A673 (cell line): Measurements from ENCODE around the gene RASA4B. TPM values are rescaled to one million over a fixed set of nuclear protein-coding genes. Genes with fewer than 3 reads are reported as not detected.
"Not testable (repeated sequence)": the region's sequence is repeated elsewhere in the genome, so short reads cannot be mapped to it uniquely, and the experiment has no call there.

Experiments
- BruUV-seq: library from RNA; stranded (reverse); fragments of 400-500 nt; replicated peaks from 2 replicates; lab custom pipeline; 2021; lab: Mats Ljungman, UMichigan
- CTCF ChIA-PET: fragments of 300-600 bp; sonication (Branson Sonifier 250); formaldehyde crosslinking; loops from one replicate; lab custom pipeline; 2022; ENCODE audit warnings: antibody characterized with exemption; lab: Charles Lee
- POLR2A ChIA-PET: fragments of 300-600 bp; sonication (Branson Sonifier 250); formaldehyde crosslinking; loops from one replicate; lab custom pipeline; 2022; ENCODE audit warnings: antibody characterized with exemption; ENCODE audit not compliant: low non-redundant PET; lab: Charles Lee
- DNase-seq: peaks from one replicate; pipeline ENCODE4 v3.0.0-alpha.2; 2015; ENCODE audit warnings: low spot score
- H3K27ac ChIP-seq: fragments of 200-600 bp; sonication (generic); 2 replicates; pipeline ENCODE4 v1.5.1; 2016; ENCODE audit warnings: mixed run types, low read depth, mild to moderate bottlenecking, mixed read lengths, antibody characterized with exemption, low read length; ENCODE audit not compliant: poor library complexity, severe bottlenecking
- H3K27me3 ChIP-seq: fragments of 200-600 bp; sonication (generic); replicated peaks from 2 replicates; pipeline ENCODE4 v1.6.1; 2017; ENCODE audit warnings: mixed run types, low read depth, mild to moderate bottlenecking, mixed read lengths, antibody characterized with exemption, low read length; ENCODE audit not compliant: insufficient read depth, poor library complexity
- H3K36me3 ChIP-seq: fragments of 200-600 bp; sonication (generic); 2 replicates; pipeline ENCODE4 v1.6.1; 2016; ENCODE audit warnings: mixed run types, mild to moderate bottlenecking, mixed read lengths, antibody characterized with exemption, low read length; ENCODE audit not compliant: insufficient read depth, poor library complexity, severe bottlenecking
- H3K4me1 ChIP-seq: fragments of 200-600 bp; sonication (generic); 2 replicates; pipeline ENCODE4 v1.6.1; 2017; ENCODE audit warnings: mixed run types, mild to moderate bottlenecking, mixed read lengths, antibody characterized with exemption, low read length; ENCODE audit not compliant: insufficient read depth, poor library complexity, severe bottlenecking
- H3K4me3 ChIP-seq: fragments of 200-600 bp; sonication (generic); 2 replicates; pipeline ENCODE4 v1.5.1; 2016; ENCODE audit warnings: low read depth, mixed run types, mild to moderate bottlenecking, mixed read lengths, low read length; ENCODE audit not compliant: poor library complexity, severe bottlenecking
- H3K9me3 ChIP-seq: fragments of 200-600 bp; sonication (generic); 2 replicates; pipeline ENCODE4 v1.6.1; 2016; ENCODE audit warnings: mixed run types, low read depth, mild to moderate bottlenecking, mixed read lengths, antibody characterized with exemption, low read length; ENCODE audit not compliant: poor library complexity, severe bottlenecking
- EZH2 ChIP-seq: fragments of 200-600 bp; sonication (generic); IDR thresholded peaks from 2 replicates; pipeline ENCODE4 v1.6.1; 2017; ENCODE audit warnings: borderline replicate concordance, low read depth, mild to moderate bottlenecking, mixed read lengths, antibody characterized with exemption, low read length; ENCODE audit not compliant: poor library complexity, severe bottlenecking
- intact Hi-C: fragments of 100-400 bp; cut with micrococcal nuclease; formaldehyde crosslinking; loops from one replicate; pipeline ENCODE4 v1.10.0; 2022; ENCODE audit not compliant: unreplicated experiment
- total RNA-seq: library from RNA; stranded (reverse); gene quantifications from 2 replicates; pipeline ENCODE4 v1.2.3, GENCODE V29; 2021
- TF ChIP-seq, protein P1 (sequence below): fragments of 300-800, 200-600 bp; sonication (generic); conservative IDR thresholded peaks from 2 replicates; pipeline ENCODE4 v1.5.1; 2017; ENCODE audit warnings: low read depth, mild to moderate bottlenecking, antibody characterized with exemption, low read length, moderate library complexity, mixed read lengths

Gene RASA4B
- total RNA-seq, 1 experiment from 2014 or later: 1.8 TPM

DNA sequence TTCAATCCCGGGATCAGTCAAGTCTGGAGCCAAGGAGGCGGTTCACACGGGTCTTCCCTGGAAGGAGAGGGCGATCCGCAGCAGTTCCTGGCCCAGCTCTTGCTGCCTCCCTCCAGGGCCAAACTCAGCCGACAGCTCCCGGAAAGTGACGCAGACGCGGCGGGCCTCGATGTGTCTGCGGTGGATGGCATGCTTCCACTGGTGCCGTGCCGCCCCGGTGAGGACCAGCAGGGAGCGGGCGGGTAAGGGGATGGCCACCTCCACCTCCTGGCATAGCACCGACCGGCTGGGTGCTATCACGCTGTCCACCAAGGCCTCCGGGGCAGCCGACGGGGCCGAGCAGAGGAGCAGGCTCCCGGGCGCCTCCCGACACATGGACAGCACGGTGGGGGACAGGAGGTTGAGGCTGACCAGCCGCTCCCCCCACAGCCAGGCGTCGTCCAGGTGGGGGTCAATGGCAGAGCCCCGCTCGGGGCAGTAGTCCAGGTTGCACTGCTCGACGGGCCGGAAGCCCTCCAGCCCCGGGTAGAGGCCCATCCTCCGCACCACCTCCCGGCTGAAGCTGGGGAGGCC is 60.1 kb downstream of the RASA4B start:
- ChIA-PET POLR2A (no interaction called here), CTCF (no interaction called here)
- H3K36me3 ChIP-seq: peaks cover 4% of the 10 kb centered on the region

DNA sequence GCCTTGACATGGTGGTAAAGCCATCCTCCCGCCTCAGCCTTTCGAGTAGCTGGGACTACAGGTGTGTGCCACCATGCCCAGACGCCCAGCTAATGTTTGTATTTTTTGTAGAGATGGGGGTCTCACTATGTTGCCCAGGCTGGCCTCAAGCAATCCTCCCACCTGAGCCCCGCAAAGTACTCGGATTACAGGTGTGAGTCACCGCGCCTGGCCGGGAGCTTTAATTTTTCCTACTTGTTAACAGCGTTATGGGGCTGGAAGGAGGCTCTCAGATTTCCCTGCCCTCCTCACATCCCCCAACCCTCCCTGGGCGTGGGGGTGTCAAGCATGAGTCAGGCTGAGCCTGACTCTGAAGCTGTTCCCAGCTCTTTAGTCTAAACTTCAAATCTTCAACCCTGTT is 61.2 kb downstream of the RASA4B start:
- no TSS peak for BruUV-seq
- Histone ChIP-seq H3K4me3 (no peak overlapping the region), H3K36me3 (peaks cover 4% of the 10 kb centered on the region), H3K4me1 (no peaks in the 10 kb centered on the region), H3K9me3 (no peaks in the 10 kb centered on the region), H3K27me3 (no peaks in the 10 kb centered on the region), H3K27ac (no peak overlapping the region)
- POLR2A ChIA-PET: no interaction called here
- CTCF ChIA-PET: no interaction called here
- intact Hi-C loops: no loop called here
- TF ChIP-seq, protein P1, sequence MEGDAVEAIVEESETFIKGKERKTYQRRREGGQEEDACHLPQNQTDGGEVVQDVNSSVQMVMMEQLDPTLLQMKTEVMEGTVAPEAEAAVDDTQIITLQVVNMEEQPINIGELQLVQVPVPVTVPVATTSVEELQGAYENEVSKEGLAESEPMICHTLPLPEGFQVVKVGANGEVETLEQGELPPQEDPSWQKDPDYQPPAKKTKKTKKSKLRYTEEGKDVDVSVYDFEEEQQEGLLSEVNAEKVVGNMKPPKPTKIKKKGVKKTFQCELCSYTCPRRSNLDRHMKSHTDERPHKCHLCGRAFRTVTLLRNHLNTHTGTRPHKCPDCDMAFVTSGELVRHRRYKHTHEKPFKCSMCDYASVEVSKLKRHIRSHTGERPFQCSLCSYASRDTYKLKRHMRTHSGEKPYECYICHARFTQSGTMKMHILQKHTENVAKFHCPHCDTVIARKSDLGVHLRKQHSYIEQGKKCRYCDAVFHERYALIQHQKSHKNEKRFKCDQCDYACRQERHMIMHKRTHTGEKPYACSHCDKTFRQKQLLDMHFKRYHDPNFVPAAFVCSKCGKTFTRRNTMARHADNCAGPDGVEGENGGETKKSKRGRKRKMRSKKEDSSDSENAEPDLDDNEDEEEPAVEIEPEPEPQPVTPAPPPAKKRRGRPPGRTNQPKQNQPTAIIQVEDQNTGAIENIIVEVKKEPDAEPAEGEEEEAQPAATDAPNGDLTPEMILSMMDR: no peak
- no peak for TF ChIP-seq EZH2
- no peak for DNase-seq

More for the DNA sequence above, 60.1 kb downstream of the RASA4B start:
- BruUV-seq: no TSS peak
- TF ChIP-seq, protein P1: no peak
- TF ChIP-seq EZH2: no peak
- Histone ChIP-seq H3K4me3 (no peak overlapping the region), H3K27ac (no peak overlapping the region), H3K4me1 (no peaks in the 10 kb centered on the region), H3K27me3 (no peaks in the 10 kb centered on the region), H3K9me3 (no peaks in the 10 kb centered on the region)
- intact Hi-C loops: no loop called here
- DNase-seq: no peak

DNA sequence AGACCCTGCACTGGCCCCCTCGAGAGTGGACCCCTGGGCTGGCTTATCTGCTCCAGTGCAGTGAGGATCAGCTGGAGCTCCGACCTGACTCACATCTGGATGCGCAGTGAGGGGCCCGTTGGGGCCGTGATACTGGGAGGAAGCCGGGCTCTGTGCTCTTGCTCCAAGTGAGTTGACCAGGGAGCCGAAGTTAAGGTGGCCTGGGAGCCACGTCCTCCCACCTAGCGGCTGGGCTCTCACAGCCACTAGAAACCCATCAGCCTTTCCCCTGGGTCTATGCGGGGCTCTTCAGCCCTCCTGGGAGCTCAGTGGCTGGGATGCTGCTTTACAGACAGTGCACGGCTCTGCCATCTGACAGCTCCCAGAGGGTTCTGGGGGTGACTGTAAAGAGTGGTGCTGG is 62.0 kb downstream of the RASA4B start:
- Histone ChIP-seq H3K36me3 (peaks cover 4% of the 10 kb centered on the region), H3K4me1 (no peaks in the 10 kb centered on the region), H3K27ac (no peak overlapping the region), H3K27me3 (no peaks in the 10 kb centered on the region), H3K9me3 (no peaks in the 10 kb centered on the region), H3K4me3 (no peak overlapping the region)
- BruUV-seq: no TSS peak
- ChIA-PET POLR2A (no interaction called here), CTCF (no interaction called here)
- intact Hi-C loops: no loop called here
- no peak for TF ChIP-seq EZH2
- TF ChIP-seq, protein P1: no peak
- no peak for DNase-seq

DNA sequence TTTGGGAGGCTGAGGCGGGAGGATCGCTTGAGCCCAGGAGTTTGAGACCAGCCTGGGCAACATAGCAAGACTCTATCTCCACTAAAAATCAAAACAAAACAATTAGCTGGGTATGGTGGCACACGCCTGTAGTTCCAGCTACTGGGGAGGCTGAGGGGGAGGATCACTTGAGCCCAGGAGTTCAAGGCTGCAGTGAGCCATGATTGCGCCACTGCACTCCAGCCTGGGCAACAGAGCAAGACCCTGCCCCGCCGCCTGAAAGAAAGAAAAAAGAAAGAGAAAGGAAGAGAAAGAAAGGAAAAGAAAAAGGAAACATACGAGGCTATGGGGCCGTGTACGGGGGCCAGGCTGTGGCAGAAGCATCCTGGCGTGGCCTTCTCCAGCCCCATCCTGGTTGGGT is 62.6 kb downstream of the RASA4B start:
- H3K9me3 ChIP-seq, intact Hi-C loops, H3K36me3 ChIP-seq, H3K4me3 ChIP-seq, POLR2A ChIA-PET, BruUV-seq, DNase-seq, CTCF ChIA-PET, H3K27me3 ChIP-seq, H3K27ac ChIP-seq, H3K4me1 ChIP-seq: not testable (repeated sequence)
